Measurements from ENCODE around the gene ZNRF3.

- TF ChIP-seq POLR2A (IDR thresholded peaks at IDR 0.05) = no peak
- no peak for TF ChIP-seq CTCF (IDR thresholded peaks at IDR 0.05)
These were observed 219.7 kb downstream of the ZNRF3 start for GRCh38 chr22:29103121-29103520.

All from body of pancreas (tissue), 4 donors.